HCT116 (cell line): Measurements from ENCODE around the gene ACOT9.

Experiments used
- CEBPB ChIP-seq: IDR thresholded peaks from 2 replicates; pipeline ENCODE4 v1.6.1; 2012; ENCODE audit warnings: low read depth
- CTCF ChIP-seq, 3 experiments: fragments of 200-600 bp in 1 of 3; sonication (generic) in 1 of 3; IDR thresholded peaks in 2 of 3; conservative IDR thresholded peaks in 1 of 3; 2 replicates each; pipeline ENCODE4 v1.5.1; 2012 to 2017; ENCODE audit warnings: low read depth in 2 of 3, low read length in 2 of 3, antibody characterized with exemption in 1 of 3, borderline replicate concordance in 1 of 3, control low read depth in 1 of 3, mild to moderate bottlenecking in 1 of 3, mixed read lengths in 1 of 3, mixed run types in 1 of 3, moderate library complexity in 1 of 3; ENCODE audit not compliant: insufficient read depth in 1 of 3
- ELF1 ChIP-seq: IDR thresholded peaks from 2 replicates; pipeline ENCODE4 v1.6.1; 2012; ENCODE audit warnings: low read depth, borderline replicate concordance
- EZH2 ChIP-seq: fragments of 200-600 bp; sonication (generic); IDR thresholded peaks from 2 replicates; pipeline ENCODE4 v1.6.1; 2017; ENCODE audit warnings: antibody characterized with exemption, mixed run types
- POLR2A ChIP-seq: IDR thresholded peaks from 2 replicates; pipeline ENCODE4 v1.7.0; 2011; ENCODE audit warnings: borderline replicate concordance; ENCODE audit not compliant: insufficient read depth, insufficient read length; ENCODE audit errors: extremely low read depth
- POLR2AphosphoS5 ChIP-seq: IDR thresholded peaks from 2 replicates; pipeline ENCODE4 v1.6.1; 2011; ENCODE audit warnings: mild to moderate bottlenecking, low read depth, low read length, moderate library complexity
- ZNF274 ChIP-seq: fragments of 200-500 bp; sonication (Bioruptor generic); IDR thresholded peaks from 2 replicates; pipeline ENCODE4 v1.6.1; 2014; ENCODE audit warnings: mild to moderate bottlenecking, low read depth, low read length, inconsistent platforms
- TF ChIP-seq, protein P1 (sequence below): IDR thresholded peaks from 2 replicates; pipeline ENCODE4 v1.6.1; 2012; ENCODE audit warnings: low read depth
- TF ChIP-seq, protein P2 (sequence below): IDR thresholded peaks from 2 replicates; pipeline ENCODE4 v1.6.1; 2012

GRCh38 chrX:23694606-23695005 lies 48.5 kb downstream of the ACOT9 start:
- TF ChIP-seq, protein P1, sequence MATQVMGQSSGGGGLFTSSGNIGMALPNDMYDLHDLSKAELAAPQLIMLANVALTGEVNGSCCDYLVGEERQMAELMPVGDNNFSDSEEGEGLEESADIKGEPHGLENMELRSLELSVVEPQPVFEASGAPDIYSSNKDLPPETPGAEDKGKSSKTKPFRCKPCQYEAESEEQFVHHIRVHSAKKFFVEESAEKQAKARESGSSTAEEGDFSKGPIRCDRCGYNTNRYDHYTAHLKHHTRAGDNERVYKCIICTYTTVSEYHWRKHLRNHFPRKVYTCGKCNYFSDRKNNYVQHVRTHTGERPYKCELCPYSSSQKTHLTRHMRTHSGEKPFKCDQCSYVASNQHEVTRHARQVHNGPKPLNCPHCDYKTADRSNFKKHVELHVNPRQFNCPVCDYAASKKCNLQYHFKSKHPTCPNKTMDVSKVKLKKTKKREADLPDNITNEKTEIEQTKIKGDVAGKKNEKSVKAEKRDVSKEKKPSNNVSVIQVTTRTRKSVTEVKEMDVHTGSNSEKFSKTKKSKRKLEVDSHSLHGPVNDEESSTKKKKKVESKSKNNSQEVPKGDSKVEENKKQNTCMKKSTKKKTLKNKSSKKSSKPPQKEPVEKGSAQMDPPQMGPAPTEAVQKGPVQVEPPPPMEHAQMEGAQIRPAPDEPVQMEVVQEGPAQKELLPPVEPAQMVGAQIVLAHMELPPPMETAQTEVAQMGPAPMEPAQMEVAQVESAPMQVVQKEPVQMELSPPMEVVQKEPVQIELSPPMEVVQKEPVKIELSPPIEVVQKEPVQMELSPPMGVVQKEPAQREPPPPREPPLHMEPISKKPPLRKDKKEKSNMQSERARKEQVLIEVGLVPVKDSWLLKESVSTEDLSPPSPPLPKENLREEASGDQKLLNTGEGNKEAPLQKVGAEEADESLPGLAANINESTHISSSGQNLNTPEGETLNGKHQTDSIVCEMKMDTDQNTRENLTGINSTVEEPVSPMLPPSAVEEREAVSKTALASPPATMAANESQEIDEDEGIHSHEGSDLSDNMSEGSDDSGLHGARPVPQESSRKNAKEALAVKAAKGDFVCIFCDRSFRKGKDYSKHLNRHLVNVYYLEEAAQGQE: no peak
- TF ChIP-seq CTCF (IDR thresholded peaks at IDR 0.05 in 2 of 3, conservative IDR thresholded peaks at IDR 0.05 in 1 of 3; ENCODE audit: borderline replicate concordance in 1 of 3, insufficient read depth in 1 of 3, low read depth in 2 of 3, low read length in 2 of 3) (peak; percentile 21 to 49 (median 44); a peak in 3 of 6 replicates), ELF1 (no peak), ZNF274 (no peak), POLR2AphosphoS5 (no peak), CEBPB (no peak), EZH2 (no peak), POLR2A (no peak)
- TF ChIP-seq, protein P2, sequence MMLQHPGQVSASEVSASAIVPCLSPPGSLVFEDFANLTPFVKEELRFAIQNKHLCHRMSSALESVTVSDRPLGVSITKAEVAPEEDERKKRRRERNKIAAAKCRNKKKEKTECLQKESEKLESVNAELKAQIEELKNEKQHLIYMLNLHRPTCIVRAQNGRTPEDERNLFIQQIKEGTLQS: no peak
